Placental epithelial cell (primary cell): ENCODE measurements around the gene ADCYAP1. TPM values are rescaled to one million over a fixed set of nuclear protein-coding genes. Genes with fewer than 3 reads are reported as not detected.

Source experiments
- total RNA-seq: library from RNA; depleted of rRNA; stranded (reverse); fragments of >200 nt; gene quantifications from 2 replicates; pipeline ENCODE4 v1.2.3, GENCODE V29; 2012

ADCYAP1 gene
- total RNA-seq, result not detected in 2 replicates

DNA sequence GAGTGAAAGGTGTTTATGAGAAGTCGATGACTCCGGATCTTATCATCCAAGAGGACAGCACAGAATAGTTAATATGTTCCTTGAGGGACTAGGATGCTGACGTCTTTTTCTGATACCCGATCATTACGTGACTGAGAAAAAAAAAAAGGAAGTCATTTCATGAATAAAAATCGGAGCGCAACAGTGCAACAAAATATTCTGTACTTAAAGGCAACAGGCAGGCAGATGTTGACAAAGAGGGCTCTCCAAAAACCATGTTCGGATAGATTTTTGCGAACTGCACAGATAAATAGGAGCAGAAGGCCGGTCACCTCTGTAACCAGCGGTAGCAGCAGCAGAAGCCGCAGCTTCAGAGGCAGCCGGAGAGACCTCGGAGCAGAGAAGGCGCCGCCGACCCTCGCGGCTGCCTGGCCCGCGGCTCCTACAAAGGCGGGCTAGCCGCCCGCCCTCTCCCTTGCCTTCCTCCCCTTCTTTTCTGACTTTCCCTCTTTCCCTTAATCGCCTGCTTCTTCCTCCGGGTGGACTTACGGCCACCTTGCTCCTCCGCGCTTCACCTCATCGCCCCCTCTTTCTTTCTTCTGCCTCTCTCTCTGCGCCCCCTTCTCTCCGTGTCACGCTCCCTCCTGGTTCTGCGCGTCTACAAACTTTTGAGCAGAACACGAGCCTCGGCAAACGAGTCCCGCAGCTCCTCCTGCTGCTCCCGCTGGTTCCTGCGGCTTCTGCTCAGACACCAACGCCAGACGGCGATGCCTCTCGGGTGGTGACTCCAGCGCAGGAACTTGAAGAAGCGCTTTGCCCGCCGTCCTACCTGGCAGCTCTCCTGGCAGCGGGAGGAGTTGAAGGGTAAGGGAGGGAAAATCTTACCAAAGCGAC, at the start of gene ADCYAP1:
Gene ADCYAP1, plus strand, starts transcription at position 654 of the 873 bp plus-strand sequence. CDS start 516 bp downstream, outside the sequence.

Other genes with a start within 250 kb of the ADCYAP1 start
- gene TYMS, start 247.2 kb upstream of the ADCYAP1 start, total RNA-seq, result 10.6 and 17.7 TPM in 2 replicates
- 24.1 and 35.3 TPM in 2 replicates for gene ENOSF1, start 192.2 kb upstream of the ADCYAP1 start, total RNA-seq
- gene YES1, start 92.6 kb upstream of the ADCYAP1 start, total RNA-seq, result 47.1 and 87.2 TPM in 2 replicates